ENCODE data around the gene HEPACAM.

DNA sequence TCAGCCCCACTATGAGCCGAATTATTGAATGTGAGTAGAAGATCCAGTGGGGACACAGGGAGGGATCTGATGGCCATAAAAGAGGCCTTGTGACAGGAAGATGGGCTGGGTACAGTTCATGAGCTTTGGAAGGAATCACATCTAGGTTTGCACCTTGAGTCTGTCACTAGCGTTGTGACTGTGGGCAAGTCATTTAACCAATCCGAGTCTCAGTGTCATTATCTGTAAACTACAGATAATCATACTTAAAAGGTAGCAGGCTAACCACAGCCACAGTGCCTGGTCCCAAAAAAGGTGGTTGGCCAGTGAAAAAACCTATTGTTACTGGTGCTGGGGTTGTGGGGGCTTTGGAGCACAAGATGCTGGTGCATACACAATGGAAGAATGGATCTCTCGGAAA lies 13.0 kb downstream of the HEPACAM start:
- TF ChIP-seq CTCF (IDR thresholded peaks at IDR 0.05) (no peak), POLR2A (IDR thresholded peaks at IDR 0.05) (no peak)

Measured in body of pancreas (tissue), 4 donors.